ENCODE measurements around the gene AMMECR1.
"Not testable (repeated sequence)": the region's sequence is repeated elsewhere in the genome, so short reads cannot be mapped to it uniquely, and the experiment has no call there.

The AMMECR1 gene

GRCh38 chrX:110317820-110318663 is at the start of gene AMMECR1:
TSS of gene AMMECR1 (minus strand) at chrX:110318085. CDS start at chrX:110318071, 14 bp downstream.
- H3K4me1 ChIP-seq (ENCODE audit: control insufficient read depth in 5 of 5, insufficient read depth in 5 of 5, low read length in 5 of 5), result peaks cover 0 to 6% (median 5%) of the 10 kb centered on the region in 5 donors
- no peaks in the 10 kb centered on the region for H3K36me3 ChIP-seq (ENCODE audit: control insufficient read depth in 5 of 5, insufficient read depth in 5 of 5, low read length in 5 of 5)
- H3K27ac ChIP-seq (ENCODE audit: low read depth, low read length), result peak within 1 kb of the TSS; percentile 31
- no peaks in the 10 kb centered on the region for H3K27me3 ChIP-seq (ENCODE audit: control insufficient read depth in 5 of 5, insufficient read depth in 4 of 5, low read length in 5 of 5)
- peak within 1 kb of the TSS in 4 of 5 donors; percentile 44 to 79 (median 68) for H3K9ac ChIP-seq (ENCODE audit: low read length in 5 of 5)
- peaks cover 0 to 2% (median 0%) of the 10 kb centered on the region in 5 donors for H3K9me3 ChIP-seq (ENCODE audit: control insufficient read depth in 5 of 5, low read length in 5 of 5)
- peak within 1 kb of the TSS; percentile 73 to 90 (median 79) for H3K4me3 ChIP-seq (ENCODE audit: low read depth in 1 of 5, low read length in 5 of 5)

- Histone ChIP-seq H3K4me3 (ENCODE audit: low read depth in 1 of 5, low read length in 5 of 5) (no peak overlapping the region), H3K4me1 (ENCODE audit: control insufficient read depth in 5 of 5, insufficient read depth in 5 of 5, low read length in 5 of 5) (peaks cover 0 to 3% (median 0%) of the 10 kb centered on the region in 5 donors), H3K9ac (ENCODE audit: low read length in 5 of 5) (no peak overlapping the region), H3K27me3 (ENCODE audit: control insufficient read depth in 5 of 5, insufficient read depth in 4 of 5, low read length in 5 of 5) (peaks cover 0 to 4% (median 4%) of the 10 kb centered on the region in 5 donors), H3K36me3 (ENCODE audit: control insufficient read depth in 5 of 5, insufficient read depth in 5 of 5, low read length in 5 of 5) (no peaks in the 10 kb centered on the region), H3K9me3 (ENCODE audit: control insufficient read depth in 5 of 5, low read length in 5 of 5) (no peaks in the 10 kb centered on the region), H3K27ac (ENCODE audit: low read depth, low read length) (no peak overlapping the region)
Measured at GRCh38 chrX:110363244-110363643, 45.4 kb upstream of the AMMECR1 start.

GRCh38 chrX:110359273-110359672 is 41.4 kb upstream of the AMMECR1 start:
- no peaks in the 10 kb centered on the region for H3K9me3 ChIP-seq (ENCODE audit: control insufficient read depth in 5 of 5, low read length in 5 of 5)
- no peak overlapping the region for H3K27ac ChIP-seq (ENCODE audit: low read depth, low read length)
- H3K36me3 ChIP-seq (ENCODE audit: control insufficient read depth in 5 of 5, insufficient read depth in 5 of 5, low read length in 5 of 5), result no peaks in the 10 kb centered on the region
- peaks cover 0 to 4% (median 0%) of the 10 kb centered on the region in 5 donors for H3K4me1 ChIP-seq (ENCODE audit: control insufficient read depth in 5 of 5, insufficient read depth in 5 of 5, low read length in 5 of 5)
- no peak overlapping the region for H3K9ac ChIP-seq (ENCODE audit: low read length in 5 of 5)
- no peak overlapping the region for H3K4me3 ChIP-seq (ENCODE audit: low read depth in 1 of 5, low read length in 5 of 5)
- H3K27me3 ChIP-seq (ENCODE audit: control insufficient read depth in 5 of 5, insufficient read depth in 4 of 5, low read length in 5 of 5), result peaks cover 0 to 4% (median 4%) of the 10 kb centered on the region in 5 donors

- Histone ChIP-seq H3K27me3 (ENCODE audit: control insufficient read depth in 5 of 5, insufficient read depth in 4 of 5, low read length in 5 of 5) (peaks cover 0 to 3% (median 0%) of the 10 kb centered on the region in 5 donors), H3K9me3 (ENCODE audit: control insufficient read depth in 5 of 5, low read length in 5 of 5) (no peaks in the 10 kb centered on the region), H3K4me3 (ENCODE audit: low read depth in 1 of 5, low read length in 5 of 5) (no peak within 1 kb of the TSS), H3K36me3 (ENCODE audit: control insufficient read depth in 5 of 5, insufficient read depth in 5 of 5, low read length in 5 of 5) (no peaks in the 10 kb centered on the region), H3K4me1 (ENCODE audit: control insufficient read depth in 5 of 5, insufficient read depth in 5 of 5, low read length in 5 of 5) (peaks cover 0 to 4% (median 0%) of the 10 kb centered on the region in 5 donors), H3K27ac (ENCODE audit: low read depth, low read length) (no peak within 1 kb of the TSS), H3K9ac (ENCODE audit: low read length in 5 of 5) (no peak within 1 kb of the TSS)
Measured at GRCh38 chrX:110358548-110358947, 40.7 kb upstream of the AMMECR1 start, which contains the start of gene RTL9. TSS of gene RTL9 (plus strand) at chrX:110358848. CDS start at chrX:110450618, 91,770 bp downstream.

- H3K4me3 ChIP-seq (ENCODE audit: low read depth in 1 of 5, low read length in 5 of 5), result no peak overlapping the region
- no peaks in the 10 kb centered on the region for H3K36me3 ChIP-seq (ENCODE audit: control insufficient read depth in 5 of 5, insufficient read depth in 5 of 5, low read length in 5 of 5)
- H3K27ac ChIP-seq (ENCODE audit: low read depth, low read length), result no peak overlapping the region
- no peaks in the 10 kb centered on the region for H3K9me3 ChIP-seq (ENCODE audit: control insufficient read depth in 5 of 5, low read length in 5 of 5)
- no peak overlapping the region for H3K9ac ChIP-seq (ENCODE audit: low read length in 5 of 5)
- no peaks in the 10 kb centered on the region for H3K4me1 ChIP-seq (ENCODE audit: control insufficient read depth in 5 of 5, insufficient read depth in 5 of 5, low read length in 5 of 5)
- peaks cover 0 to 3% (median 0%) of the 10 kb centered on the region in 5 donors for H3K27me3 ChIP-seq (ENCODE audit: control insufficient read depth in 5 of 5, insufficient read depth in 4 of 5, low read length in 5 of 5)
Measured at GRCh38 chrX:110346681-110347080, 28.8 kb upstream of the AMMECR1 start.

GRCh38 chrX:110341189-110342035 is 23.5 kb upstream of the AMMECR1 start:
- Histone ChIP-seq H3K9ac (ENCODE audit: low read length in 5 of 5) (no peak overlapping the region), H3K27me3 (ENCODE audit: control insufficient read depth in 5 of 5, insufficient read depth in 4 of 5, low read length in 5 of 5) (no peaks in the 10 kb centered on the region), H3K4me3 (ENCODE audit: low read depth in 1 of 5, low read length in 5 of 5) (peak overlapping the region in 1 of 5 donors; percentile 11), H3K9me3 (ENCODE audit: control insufficient read depth in 5 of 5, low read length in 5 of 5) (no peaks in the 10 kb centered on the region), H3K36me3 (ENCODE audit: control insufficient read depth in 5 of 5, insufficient read depth in 5 of 5, low read length in 5 of 5) (no peaks in the 10 kb centered on the region), H3K27ac (ENCODE audit: low read depth, low read length) (peak overlapping the region; percentile 33), H3K4me1 (ENCODE audit: control insufficient read depth in 5 of 5, insufficient read depth in 5 of 5, low read length in 5 of 5) (peaks cover 0 to 2% (median 0%) of the 10 kb centered on the region in 5 donors)

GRCh38 chrX:110338935-110339334 is 21.1 kb upstream of the AMMECR1 start:
- peaks cover 0 to 2% (median 0%) of the 10 kb centered on the region in 5 donors for H3K4me1 ChIP-seq (ENCODE audit: control insufficient read depth in 5 of 5, insufficient read depth in 5 of 5, low read length in 5 of 5)
- H3K36me3 ChIP-seq (ENCODE audit: control insufficient read depth in 5 of 5, insufficient read depth in 5 of 5, low read length in 5 of 5), result no peaks in the 10 kb centered on the region
- no peak overlapping the region for H3K4me3 ChIP-seq (ENCODE audit: low read depth in 1 of 5, low read length in 5 of 5)
- H3K9ac ChIP-seq (ENCODE audit: low read length in 5 of 5), result no peak overlapping the region
- H3K9me3 ChIP-seq (ENCODE audit: control insufficient read depth in 5 of 5, low read length in 5 of 5), result no peaks in the 10 kb centered on the region
- no peak overlapping the region for H3K27ac ChIP-seq (ENCODE audit: low read depth, low read length)
- peaks cover 0 to 7% (median 0%) of the 10 kb centered on the region in 5 donors for H3K27me3 ChIP-seq (ENCODE audit: control insufficient read depth in 5 of 5, insufficient read depth in 4 of 5, low read length in 5 of 5)

GRCh38 chrX:110333458-110333857 is 15.6 kb upstream of the AMMECR1 start:
- not testable (repeated sequence) for H3K36me3 ChIP-seq (ENCODE audit: control insufficient read depth in 5 of 5, insufficient read depth in 5 of 5, low read length in 5 of 5); H3K27me3 ChIP-seq (ENCODE audit: control insufficient read depth in 5 of 5, insufficient read depth in 4 of 5, low read length in 5 of 5); H3K9ac ChIP-seq (ENCODE audit: low read length in 5 of 5); H3K9me3 ChIP-seq (ENCODE audit: control insufficient read depth in 5 of 5, low read length in 5 of 5); H3K4me1 ChIP-seq (ENCODE audit: control insufficient read depth in 5 of 5, insufficient read depth in 5 of 5, low read length in 5 of 5); H3K4me3 ChIP-seq (ENCODE audit: low read depth in 1 of 5, low read length in 5 of 5); H3K27ac ChIP-seq (ENCODE audit: low read depth, low read length)

GRCh38 chrX:110331444-110332030 is 13.7 kb upstream of the AMMECR1 start:
- no peak overlapping the region for H3K4me3 ChIP-seq (ENCODE audit: low read depth in 1 of 5, low read length in 5 of 5)
- peaks cover 0 to 1% (median 0%) of the 10 kb centered on the region in 5 donors for H3K9me3 ChIP-seq (ENCODE audit: control insufficient read depth in 5 of 5, low read length in 5 of 5)
- H3K27ac ChIP-seq (ENCODE audit: low read depth, low read length), result no peak overlapping the region
- H3K27me3 ChIP-seq (ENCODE audit: control insufficient read depth in 5 of 5, insufficient read depth in 4 of 5, low read length in 5 of 5), result peaks cover 0 to 7% (median 5%) of the 10 kb centered on the region in 5 donors
- no peak overlapping the region for H3K9ac ChIP-seq (ENCODE audit: low read length in 5 of 5)
- no peaks in the 10 kb centered on the region for H3K4me1 ChIP-seq (ENCODE audit: control insufficient read depth in 5 of 5, insufficient read depth in 5 of 5, low read length in 5 of 5)
- no peaks in the 10 kb centered on the region for H3K36me3 ChIP-seq (ENCODE audit: control insufficient read depth in 5 of 5, insufficient read depth in 5 of 5, low read length in 5 of 5)
